DMS114 treated with DMSO at 0.1 percent for 48 hours (cell line): ENCODE results near the gene CYTH1.

Experiments
- DNase-seq: peaks from one replicate; lab custom pipeline; 2025; ENCODE audit not compliant: unreplicated experiment; lab: John Stamatoyannopoulos, UW

The CYTH1 gene

DNA sequence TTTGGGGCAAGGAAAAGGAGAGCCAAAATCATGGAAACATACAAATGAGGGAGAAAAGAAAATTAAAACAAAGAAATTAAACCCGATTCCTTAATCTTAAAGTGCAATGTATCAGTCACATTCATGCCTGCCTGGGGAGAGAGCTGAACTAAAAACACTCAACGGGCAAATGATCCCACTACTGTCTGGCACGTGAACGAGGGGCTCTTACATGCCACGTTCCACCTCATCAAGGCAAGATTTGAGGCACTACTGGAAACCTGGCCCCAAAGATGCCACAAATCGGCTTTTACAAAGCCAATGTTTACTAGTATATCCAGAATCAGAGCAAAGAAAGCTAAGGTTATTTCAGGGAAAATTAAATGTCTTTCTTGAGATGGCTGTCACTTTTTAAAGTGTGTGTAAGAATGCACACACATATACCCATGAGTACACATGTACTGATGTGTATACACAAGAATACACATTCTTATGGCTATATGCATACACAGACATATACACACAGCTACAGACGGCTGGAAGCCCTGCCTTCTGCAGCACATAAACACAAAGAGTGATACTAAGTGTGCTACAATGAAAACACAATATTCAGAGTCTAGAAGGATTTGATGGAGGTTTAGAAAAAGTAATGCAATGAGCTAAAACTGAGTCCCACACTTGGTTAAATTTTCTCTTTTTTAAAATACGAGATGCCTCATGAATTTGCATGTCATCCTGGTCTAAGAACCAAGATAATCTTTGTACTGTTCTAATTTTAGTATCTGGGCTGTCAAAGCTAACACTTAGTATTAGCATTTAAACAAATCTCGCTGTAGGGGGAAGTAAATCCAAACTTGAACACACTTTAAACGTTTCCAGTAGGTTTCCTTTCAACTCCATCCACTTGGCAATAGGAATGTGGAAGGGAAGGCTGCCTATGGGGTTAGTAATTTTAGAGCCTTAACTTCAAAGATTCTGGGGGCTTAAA is 85.8 kb downstream of the CYTH1 start:
- no peak for DNase-seq

DNA sequence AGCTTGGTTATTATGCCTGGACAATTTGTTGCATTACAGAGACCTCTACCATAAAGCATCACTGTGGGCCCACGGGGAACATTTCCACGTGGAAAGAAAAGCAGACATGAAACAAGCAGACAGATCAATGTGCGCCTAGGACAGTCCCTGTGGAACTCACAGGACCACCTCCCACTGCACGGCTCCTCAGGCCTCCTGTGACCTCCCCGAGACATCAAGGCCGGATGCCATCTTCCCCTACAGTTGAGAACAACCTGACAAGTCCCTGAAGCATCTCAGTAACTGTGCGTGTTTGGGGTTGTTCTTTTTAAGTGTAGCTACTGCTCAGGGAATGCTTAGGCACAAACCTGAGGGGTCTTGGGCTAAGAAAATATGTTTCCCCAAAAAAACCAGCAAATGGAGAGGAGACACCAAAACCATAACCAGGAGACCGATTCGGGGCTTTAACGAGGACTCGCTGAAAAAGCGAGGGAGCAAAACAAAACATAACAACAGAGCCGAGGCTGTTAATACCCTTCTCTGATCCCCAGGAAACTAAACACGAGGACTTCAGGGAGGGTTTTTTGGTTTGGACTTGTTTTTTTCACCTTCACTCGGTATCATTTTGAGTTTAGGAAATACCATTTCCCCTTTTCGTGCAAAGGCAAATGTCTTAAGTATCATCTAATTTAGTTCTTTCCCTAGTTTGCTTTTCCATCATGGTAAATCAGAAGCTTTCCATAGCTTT is 87.1 kb downstream of the CYTH1 start:
- no peak for DNase-seq

DNA sequence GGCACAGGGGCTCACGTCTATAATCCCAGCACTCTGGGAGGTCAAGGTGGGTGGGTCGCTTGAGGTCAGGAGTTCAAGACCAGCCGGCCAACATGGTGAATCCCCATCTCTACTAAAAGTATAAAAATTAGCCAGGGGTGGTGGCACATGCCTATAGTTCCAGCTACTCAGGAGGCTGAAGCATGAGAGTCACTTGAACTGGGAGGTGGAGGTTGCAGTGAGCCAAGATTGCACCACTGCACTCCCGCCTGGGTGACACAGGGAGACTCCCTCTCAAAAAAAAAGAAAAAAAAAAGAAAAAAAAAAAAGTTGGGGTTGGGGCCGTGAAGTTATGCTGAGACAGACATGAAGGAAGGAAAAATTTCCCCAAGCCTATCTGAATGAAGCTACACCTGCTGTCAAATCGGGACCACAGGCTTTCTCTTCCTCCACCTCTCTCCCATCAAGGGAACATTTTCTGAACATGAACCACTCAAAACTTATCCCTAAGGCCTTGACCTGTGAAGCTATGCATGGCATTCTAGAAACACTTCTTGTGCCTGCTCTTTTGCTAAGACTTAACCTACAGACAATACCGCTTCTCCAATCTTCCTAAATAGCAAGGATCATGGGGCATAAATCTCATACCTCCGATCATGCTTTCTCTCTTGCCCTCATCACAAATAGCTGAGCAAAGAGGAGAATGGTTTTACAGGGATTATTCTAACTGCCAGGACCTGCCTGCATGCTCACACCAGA is 88.6 kb downstream of the CYTH1 start:
- DNase-seq, result no peak

DNA sequence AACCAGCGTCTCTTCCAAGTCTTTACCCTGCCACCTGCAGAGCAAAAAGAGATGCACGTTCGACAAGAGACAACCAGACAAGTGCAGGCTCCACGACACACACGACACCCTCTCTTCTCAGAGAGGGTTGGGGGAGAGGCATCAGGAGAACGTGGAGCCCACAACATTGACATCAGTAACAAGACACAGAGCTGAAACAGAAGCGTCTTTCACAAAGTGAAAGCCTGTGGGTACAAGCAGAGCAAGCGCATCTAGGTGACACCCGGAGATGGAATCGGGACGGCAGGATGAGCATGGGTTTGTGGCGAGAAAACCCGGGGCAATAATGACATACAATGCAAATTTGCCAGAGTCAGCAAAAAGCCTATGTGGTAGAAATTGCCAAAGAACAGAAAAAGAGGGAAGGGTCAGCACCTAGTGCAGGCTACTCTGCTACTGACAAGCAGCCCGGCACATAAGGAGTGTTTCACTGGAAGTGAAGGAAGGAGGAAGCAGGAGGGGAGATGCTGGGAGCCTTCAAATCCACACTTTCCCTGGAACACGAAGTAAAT is 89.5 kb downstream of the CYTH1 start:
- no peak for DNase-seq

DNA sequence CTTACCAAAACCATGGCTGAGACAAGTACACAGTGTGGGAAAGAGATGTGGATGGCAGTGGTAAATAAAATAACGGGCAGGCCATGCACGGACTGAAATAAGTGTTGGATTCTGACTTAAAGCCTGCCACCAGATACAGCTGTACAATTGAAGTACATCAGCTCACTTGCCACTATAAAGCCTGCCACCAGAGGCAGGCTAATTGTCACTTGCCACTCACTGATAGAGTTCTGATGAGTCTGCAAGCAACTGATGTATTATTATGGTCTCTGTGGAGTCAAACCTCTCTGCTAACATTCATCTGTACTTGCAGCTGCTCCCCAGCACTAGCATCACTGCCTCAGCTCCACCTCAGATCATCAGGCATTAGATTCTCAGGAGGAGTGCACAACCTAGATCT is 93.0 kb downstream of the CYTH1 start:
- no peak for DNase-seq

DNA sequence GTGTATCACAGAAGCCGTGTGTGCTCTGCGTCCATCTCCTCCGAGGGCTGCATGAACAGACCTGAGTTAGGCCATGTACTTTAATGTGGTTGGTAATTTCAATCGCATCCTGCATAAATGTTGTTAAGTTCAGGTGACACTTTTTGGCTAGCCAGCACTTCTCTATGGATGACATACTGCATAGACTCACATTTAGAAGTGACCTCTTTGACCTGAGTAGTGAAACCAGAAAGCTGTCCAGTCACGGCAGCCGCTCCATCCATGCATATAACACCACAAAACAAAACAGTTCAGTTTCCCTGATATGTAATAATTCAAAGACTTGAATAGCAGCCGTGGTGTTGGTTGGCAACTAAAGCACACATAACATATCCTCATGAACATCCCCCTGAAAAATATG is 94.1 kb downstream of the CYTH1 start:
- DNase-seq, result no peak

DNA sequence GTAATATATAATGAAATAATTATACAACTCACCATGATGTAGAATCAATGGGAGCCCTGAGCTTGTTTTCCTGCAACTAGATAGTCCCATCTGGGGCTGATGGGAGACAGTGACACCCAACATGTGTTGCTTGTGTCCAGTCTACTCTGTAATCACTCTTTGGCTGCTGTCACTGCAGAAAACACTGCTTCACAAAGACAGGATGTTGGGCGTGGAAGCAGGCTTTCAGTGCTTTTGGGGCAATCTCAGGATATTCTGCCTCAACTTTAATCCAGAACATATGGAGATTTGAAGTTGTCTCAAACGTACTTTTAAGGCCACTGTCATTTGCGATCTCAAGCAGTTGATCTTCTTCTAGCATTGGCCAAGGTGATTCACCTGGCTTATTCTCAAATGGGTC is 94.9 kb downstream of the CYTH1 start:
- DNase-seq, result no peak

DNA sequence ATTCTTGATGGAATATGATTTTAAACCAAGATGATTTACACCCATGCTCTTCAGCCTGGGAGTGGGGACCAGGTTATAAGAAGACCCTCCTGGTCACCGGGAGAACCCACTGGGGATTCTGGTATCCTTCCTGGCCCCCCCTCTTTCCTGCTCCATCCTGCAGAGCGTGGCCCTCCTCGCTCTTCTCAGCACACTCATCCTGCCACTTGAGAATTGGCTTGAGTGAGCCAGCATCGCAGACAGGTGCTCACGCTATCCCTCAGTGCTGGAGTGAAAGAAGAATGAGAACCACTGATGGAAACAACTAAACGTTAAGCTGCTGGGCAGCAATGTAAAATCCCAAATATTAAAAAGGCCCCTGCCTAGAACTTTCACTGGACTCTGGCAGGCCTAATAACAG is 98.0 kb downstream of the CYTH1 start:
- DNase-seq, result no peak

DNA sequence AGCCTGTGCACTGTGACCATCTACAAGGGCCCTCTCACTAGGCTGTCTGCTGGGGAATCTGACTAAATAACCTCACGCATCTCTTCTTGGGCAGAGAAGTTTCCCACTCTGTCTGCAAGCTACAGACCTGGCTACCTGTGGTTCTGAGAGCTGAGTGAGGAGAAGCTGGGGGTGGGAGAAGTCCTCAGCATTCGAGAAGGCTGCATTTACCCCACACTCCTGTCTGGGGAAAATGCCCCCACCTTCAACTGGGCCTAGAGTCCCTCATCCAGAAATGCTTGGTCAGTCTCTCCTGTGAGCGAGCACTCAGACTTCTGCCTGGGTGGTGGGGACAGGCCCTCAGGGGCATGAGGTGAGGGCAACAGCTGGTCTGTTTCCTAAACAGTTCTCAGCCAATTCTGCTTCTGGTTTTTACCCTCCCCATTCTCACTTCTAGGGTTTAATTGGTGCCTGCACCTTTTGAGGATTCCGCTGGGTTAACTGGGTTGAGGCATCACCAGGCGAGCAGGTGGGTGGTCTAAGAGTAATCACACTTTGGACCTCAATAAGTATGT is 98.6 kb downstream of the CYTH1 start:
- no peak for DNase-seq

DNA sequence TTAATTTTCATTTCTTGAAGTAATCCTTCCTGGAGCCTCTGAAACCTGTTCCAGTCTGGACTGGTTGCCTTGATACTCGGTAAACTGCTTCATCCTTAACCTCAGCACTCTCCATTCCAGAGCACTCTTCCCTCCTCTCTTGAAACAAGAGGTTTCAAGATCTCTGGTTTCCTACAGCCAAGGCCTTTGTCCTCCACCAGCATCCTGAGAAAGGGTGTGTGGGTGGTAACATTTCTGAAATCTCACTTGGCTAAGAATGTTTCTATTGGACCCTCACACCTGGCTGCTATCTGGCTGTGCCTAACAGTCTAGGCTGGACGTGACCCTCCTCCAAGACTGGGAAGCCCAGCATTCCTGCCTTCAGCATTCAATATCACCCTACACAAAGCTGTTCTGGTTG is 99.7 kb downstream of the CYTH1 start:
- no peak for DNase-seq

DNA sequence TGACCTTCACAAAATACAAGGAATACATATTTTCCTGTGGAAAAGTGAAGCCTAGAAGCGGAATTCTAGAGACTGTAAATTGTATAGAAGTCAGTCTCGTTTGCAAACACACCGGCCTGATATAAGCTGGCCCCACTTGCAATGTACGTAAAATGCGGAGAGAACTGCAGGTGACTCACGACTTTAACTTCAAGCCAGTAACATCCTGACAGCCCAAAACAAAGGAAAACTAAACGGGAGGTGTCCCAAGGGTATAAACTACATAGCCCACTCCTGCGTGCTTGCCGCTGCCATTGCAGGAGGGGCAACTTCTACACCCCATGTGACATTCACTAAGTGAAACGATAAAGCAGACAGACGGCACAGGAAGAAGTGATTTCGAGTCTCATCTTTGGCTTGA is 101.6 kb downstream of the CYTH1 start:
- DNase-seq, result no peak

DNA sequence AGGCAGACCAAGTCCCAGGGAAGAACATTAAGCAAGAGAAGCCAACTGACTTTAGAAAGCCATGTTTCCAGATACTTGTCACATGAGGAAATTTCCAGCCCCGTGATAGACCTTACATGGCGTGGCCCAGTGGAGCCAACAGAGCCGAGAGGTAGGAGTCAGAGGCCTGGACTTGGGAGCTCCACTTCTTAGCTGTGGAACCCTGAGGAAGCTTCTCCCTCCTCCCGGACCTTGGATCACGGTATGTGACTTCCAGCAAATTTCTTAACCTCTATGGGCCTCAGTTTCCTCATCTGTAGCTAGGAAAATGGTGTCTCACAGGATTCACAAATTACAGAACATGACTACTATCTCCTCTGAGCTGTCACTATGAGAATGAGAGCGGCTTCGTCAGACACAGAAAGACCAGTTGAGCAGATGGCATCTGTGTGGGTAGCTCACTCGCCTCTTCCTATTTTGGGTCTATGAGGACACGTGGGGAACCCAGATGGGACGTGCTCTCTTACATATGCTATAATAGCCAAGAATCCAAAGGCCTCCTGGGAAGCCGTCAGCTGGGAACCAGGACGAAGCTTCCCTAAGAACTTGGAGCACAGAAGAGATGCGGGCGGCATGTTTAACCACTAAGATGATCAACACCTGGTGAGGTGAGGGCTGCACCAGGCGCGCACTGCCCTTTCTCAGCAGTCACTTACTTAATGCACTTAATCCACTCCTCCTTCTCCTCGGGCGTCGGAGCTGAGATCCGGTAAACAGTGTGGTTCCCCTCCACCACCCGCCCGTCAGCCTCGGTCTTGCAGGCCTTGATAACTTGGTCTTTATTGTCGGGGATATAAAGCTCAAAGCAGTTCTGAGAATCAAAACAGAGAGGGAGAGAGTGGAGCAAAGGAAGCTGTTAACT is 102.3 kb downstream of the CYTH1 start:
- no peak for DNase-seq

DNA sequence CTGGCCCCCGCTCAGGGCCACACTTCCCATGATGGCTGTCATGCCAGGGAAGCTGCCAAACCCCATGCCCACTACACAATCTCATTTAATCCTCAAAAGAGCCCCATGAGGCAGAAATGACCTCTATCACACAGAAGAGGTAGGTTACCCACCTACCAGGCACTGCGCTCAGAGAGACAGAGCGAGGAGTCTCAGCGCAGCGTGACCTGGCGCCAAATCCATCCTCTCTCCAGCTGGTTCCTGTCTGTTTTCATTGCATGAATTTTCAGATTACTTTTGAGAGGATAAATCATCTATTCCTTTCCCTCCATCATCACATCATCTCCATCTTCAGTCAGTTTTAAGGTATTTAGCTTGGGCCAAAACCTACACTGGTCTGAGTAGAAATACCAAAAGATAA is 103.4 kb downstream of the CYTH1 start:
- DNase-seq, result no peak

DNA sequence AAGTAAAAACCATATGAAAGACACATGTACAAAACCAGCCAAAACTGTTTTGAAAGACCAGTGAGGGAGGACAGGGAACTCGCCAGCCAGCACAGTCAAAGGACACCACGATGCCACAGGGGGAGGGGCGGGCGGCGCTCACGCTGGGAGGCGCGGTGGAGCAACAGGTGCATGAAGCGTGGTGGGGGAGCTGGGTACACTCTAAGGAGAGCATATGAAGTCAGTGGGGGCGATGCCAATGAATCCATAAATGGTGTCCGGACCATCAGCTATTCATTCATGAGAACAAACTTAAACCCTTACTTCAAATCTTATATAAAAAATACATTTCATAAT is 103.9 kb downstream of the CYTH1 start:
- no peak for DNase-seq

DNA sequence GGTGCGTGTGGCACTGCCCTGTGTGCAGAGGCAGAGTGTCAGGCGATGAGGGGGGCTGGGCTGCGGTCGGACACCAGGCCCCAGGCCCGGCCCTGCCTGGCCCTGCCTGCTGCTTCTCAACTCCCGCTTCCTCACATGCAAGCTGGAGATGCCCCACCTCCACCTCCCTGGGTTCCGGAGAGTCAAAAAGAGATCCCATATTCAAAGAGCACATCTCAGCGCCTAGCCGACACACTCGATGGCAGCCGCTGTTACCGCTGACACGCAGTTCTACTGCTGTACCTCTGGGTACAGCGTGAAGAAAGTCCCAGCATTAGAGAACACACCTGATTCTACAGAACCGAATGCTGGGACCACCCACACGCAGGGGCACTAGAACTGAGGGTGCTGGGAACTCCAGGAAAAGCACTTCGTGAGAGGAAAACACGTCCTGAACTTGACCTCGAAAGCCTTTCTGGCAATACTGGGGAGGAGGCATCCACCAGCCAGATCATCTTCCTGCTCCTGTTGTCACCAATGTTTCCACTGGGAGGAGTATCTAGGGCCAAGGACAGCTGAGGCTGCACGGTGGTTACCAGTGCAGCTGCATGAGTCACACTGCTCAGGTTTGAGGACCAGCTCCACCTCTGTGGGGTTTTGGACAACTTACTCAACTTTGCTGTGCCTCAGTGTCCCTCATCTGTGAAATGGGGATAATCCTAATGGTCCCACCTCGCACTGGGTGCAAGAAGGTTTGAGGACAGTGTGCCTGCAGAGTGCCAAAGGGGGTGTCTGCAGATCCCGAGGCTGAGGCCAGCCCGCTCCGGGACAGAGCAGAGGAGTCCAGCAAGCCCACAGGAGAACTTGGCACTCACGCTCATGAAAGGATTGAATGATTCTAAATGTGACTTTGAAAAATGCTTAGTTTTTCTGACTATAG is 104.5 kb downstream of the CYTH1 start:
- DNase-seq, result no peak

DNA sequence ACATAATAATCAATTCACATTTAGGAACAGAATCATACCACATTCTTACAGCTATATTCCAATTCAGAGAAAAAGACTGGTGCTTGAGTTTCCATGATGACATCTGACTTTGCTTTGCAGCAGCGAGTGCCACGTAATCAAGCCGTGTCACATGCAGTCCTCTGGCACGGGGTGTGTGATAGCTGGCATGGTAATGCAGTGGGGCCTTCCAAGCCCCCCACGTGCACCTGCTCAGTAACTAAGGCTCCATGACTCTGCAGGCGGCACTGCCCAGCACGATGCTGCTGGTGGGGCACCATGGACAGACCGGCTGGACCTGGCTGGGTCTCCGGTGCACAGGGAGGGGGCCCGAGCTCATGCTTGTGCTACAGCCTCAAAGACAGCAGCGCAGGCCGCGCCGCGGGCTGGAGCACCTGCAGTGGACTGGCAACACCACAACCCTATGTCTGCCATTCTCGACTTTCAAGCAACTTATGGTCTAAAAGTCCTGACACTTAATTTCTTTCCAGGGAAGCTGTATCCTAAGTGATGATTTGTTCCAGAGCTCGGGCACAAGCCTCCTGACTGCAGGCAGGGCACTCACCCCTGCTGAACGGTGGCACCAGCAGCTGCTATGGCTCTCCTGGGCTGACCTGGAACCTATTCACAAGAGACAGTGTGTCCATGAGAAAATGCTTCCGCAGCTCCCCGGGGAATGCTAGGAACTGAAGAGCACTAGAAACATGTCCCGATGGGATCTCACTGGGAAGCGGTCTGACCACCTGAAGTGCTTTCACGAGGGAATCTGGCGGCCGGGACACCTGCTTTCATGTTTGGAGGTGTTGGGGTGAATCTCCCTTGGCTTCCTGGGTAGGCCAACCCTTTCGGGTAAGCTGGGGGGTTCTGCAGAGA is 105.4 kb downstream of the CYTH1 start:
- no peak for DNase-seq

DNA sequence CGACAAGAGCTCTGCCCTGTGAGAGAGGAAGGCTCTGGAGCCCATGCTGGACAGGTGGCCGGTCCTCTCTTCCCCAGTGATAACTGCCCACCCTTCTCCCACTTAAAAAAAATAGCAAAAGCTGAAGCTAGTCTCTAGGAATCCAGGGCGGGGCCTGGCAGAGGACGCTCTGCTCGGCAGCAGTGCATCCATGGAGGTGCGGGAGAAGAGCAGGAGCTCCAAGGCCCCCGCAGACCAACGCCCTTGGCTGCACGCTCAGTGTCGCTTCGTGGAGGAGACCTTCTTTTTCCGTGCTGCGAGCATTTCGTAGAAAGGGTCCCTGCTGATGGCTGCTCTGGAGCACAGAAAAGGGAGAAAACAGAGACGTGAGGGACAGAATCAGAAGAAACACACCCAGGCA is 106.2 kb downstream of the CYTH1 start:
- no peak for DNase-seq

DNA sequence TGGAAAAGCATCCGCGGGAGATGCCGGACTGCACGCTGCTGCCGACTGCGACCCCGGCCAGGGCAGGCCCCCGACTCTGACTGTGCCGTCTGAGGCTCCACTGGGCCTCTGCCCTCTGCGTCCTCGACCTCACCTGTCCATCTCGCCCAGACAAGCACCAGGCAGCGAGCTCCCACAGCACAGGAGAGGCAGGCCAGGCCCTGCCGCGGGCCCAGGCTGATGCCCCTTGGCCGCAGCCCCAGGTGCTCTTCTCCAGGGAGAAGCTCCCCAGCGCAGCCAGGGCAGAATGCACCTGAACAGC is 106.8 kb downstream of the CYTH1 start:
- DNase-seq, result no peak
